ENCODE results near the gene DUSP9.

Gene DUSP9

DNA sequence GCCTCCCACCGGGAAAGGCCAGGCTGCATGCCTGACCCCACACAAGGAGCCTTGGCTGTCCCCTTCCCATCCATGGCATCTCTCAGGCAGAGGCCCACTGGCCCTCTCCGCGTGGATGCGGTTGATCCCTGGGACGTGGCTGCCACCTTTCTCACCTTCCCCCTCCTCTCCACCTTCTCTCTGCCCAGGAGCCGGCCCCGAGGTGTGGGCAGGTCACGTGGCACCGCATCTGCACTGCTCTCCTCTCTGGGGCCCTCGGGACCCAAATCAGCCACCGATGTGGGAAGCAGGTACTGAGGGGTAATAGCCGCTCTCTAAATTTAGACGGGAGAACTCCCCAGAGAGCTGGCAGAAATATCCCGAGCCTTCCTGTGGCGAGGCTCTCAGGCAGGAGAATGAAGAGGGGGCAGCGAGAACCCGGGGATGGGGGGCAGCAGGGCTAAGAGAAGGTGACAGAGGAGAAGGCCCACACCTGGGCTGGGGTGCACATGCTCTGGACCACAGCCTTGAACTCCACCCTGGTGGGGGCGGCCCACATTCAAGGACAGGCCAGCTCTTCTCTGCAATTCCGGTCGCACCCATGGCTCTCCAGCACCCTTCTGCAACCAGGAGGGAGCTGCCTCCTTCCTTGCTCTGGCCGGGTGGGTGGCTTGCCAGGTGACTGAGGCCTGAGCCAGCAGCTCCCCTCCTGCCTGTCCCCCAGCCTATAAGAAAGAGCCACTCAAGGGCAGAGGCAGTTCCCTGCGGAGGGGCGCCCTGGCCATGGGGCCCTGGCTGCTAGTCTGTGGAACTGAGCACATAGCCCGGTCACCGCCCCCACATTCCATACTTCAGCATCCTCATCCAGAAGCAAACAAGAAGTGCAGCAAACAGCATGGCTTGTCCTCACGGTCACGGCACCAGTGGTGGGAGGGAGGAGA, 9.6 kb upstream of the DUSP9 start:
- DNase-seq, result no peak

DNA sequence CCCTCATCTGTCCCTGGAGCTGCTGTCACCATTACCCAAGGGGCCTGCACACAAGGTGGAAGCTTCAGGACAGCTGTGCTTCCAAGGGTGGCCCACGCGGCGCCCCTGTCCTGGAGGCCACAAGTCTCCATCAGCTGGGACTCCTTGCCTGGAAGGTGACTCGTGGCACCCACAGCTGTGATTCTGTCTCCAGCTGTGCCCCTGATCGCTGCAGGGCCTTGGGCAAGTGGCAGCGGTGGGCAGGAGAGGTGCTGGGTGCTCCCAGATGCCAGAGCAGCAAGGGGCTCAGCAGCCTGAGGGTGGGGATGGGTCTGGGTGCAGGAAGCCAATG, 9.0 kb upstream of the DUSP9 start:
- no peak for DNase-seq

DNA sequence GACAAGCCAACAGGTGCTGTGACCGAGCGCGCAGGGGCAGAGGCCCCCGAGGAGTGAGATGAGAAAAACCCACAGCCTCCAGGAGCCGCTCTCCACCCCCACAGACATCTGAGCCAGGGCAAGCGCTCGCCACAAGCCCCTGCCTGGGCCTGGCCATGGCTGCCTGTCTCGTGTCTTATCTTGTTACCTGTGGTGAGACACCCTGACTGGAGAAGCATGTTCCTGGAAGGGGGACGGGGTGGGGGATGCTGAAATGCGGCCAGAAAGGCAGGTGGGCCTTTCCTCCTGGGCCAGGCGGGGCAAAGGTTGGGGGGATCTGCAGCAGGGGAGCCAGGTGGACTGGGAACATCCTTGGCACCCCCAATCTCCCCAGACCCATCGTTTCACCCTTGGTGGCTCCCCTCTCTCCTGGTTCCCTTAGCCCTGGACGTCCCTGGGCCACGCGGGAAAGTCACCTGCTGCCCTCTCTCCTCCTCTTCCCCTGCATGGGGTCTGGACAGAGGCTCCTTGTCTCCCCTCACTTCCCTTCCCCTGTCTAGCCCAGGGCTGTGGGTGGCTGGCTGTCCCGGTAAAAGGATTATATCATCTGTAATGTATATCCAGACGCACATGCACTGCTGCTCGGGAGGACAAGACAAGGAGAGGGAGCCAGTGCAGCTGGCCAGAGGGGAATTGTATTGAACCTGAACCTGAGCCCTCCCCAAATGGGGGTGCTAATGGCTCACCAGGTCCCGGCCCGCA, 8.4 kb upstream of the DUSP9 start:
- DNase-seq, result no peak

DNA sequence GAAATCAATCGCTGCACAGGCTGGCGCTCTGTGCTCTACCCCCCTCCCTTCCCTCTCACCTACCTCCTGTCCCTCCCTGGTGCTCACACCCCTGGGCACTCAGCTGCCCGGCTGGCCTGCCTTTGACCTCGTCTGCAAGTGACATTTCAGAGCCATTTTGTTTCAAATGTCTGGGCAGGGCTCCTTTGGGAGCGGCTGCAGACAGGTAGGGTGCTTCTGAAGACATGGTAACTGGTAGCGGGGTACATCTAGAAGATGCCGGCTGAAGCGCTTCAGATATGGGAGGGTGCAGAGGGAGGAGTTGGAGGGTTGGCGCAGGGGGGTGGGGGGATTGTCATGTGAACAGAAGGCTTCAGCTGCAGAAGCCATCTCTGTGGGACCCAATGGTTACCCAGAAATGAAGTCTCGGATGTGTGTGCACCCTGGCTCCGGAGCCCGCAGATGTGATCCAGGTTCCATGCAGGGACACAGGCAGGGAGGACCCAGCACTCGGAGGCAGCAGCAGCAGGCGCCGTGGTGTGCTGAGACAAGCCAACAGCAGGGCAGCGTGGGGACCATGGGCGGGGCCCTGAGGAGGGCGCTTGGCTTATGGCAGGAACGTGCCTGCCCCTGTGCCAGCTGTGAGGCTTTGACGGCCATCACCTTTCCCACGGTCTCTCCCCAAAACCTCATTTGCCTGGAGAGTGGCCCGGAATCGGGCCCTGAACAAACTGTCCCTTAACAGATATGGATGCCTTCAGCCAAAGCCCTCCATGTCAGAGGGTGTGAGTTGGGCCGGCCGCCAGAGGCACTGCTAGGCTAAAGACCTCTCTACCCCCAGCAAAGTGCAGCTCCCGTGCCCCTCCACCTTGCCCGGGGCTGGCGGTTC, 7.6 kb upstream of the DUSP9 start:
- no peak for DNase-seq

DNA sequence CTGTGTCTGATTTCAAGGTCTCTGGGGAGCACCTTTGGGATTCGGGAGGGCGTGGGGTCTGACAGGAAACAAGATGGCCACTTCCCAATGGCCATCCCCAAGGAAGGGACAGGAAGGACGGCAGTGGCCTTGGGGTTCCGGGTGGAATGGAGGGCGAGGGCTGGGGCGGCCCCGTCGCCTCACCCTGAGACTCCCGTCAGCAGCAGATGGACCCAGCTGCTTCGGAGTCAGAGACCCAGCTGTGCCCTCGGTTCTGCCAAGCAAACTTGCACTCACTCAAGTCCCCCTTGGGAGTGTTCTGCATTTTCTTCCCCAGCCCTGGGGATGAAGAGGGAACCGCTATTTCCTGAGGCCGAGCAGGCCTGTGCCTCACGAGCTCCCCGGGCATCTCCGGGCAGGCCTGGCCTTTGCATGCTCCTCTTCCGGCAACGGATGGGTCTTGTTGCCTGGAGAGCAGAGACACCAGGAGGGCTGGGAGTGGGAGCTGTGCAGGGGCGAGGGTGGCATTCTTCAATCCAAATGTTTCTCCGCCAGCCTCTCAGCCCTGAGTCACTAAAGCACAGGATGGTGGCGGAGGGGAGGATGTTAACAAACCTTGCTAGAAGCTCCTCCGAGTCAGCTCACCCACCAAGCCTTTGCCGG, 6.8 kb upstream of the DUSP9 start:
- DNase-seq, result no peak

DNA sequence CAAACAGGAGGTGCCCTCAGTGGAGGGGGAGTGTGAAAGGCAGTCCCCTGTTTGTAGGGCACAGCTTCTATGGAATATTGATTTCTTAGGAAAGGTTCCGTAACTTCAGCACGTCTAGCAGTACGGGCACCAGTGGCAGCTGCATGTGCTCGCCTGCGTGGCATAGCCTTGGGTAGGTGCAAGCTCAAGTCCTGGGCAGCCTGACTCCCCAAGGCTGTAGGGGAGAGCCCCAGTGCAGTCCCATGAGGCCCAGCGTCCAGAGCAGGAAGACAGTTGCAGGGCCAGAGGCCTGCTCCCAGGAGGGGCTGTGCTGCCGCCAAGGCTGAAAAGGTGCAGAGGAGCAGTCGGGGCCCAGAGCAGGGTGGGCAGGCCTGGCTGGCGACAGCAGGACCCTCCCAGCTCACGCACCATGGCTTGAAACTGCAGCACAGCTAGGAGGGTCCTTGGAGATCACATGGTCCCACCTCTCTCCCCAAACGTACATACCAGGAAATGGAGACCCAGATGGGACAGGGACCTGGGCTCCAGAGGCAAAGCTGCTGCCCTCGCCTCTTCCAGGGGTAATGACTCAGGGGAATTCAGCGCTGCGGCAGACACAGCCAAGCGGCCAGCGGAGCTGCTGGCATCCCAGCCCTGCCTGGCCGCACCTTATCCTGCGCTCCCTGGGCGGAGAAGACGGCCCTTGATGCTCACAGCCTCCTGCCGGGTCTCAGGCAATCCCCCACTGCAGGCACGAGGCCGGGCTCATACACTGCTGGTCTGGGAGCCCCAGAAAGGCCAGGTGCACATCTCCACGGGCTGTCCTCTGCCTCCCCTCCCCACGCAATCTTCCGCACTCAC, 6.0 kb upstream of the DUSP9 start:
- no peak for DNase-seq

DNA sequence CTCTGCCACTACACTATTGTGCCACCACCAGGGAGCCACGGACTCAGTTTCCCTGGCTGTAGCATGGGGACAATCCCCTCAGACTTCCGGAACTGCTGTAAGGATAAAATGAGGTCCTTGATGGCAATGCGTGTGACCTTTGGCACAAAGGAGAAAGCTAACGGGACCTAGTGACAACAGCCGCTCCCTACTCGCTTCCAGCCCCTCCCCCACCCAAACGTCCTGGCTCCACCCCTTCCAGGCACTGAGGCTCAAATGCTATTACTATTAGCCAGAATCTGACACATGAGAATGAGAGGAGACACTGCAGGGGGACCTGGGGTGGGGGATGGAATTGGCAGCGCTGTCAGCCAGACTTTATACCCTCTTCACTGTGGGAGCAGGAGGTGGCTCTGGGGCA, 5.4 kb upstream of the DUSP9 start:
- no peak for DNase-seq

DNA sequence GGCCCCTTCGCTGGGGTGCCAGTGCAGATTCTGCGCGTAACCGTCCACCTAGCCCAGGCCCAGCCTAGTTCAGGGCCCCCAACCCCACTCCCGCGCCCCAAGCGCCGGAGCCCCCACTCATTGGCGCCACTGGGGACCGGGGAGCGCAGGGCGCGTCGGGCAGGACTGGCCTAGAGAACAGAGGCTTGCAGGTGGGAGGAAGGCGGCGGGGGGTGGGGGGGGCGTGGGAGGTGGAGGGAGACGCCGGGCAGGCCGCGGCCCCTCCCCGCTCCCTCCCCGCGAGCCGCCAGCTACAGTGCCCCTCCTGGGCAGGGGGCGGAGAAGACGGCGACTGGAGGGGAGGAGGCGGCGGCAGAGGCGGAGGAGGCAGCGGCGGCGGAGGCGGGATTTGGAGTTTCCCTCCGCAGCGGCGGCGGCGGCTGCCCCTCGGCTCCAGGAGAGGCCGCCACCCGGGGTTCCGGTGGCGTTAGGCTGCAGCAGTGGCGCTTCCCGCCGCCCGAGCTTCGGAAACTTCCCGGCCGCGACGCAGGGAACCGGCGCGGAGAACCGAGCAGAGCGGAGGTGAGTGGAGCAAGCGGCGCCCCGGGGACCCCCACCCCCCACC, 4.8 kb upstream of the DUSP9 start:
- no peak for DNase-seq

DNA sequence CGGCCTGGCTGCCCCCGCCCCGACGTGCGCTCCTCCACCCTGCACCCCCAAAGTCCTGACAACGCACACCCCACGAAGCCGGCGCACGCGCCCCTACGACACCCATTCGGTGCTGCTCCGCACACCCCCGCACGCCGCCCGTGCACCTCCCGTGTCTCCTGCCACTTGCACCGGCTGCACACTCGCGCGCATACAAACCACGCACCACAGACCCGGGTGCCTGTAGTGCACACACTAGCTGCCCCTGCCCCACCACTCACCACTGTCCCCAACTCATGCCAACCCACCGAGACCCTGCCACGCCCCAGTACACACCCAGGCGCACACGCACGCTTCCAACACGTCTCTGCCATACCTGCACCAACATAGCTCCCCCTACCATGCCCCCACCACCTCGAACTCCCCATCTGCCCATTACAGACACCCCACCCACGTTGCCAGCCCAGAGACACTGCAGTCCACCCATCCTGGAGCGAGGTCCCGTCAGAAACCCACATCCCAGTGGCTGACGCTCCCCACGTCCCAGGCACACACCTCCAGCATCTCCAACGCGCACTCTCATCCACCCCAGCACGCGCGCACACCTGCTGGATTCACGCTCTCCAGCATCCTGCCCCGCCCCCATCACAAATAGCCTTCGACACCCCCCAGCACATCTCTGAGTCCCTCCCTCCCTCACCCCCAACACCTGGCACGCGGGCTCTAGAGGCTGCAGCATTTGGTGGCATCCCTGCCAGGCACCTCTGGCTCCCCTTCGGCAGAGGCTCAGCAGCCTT, 4.2 kb upstream of the DUSP9 start:
- DNase-seq, result no peak

DNA sequence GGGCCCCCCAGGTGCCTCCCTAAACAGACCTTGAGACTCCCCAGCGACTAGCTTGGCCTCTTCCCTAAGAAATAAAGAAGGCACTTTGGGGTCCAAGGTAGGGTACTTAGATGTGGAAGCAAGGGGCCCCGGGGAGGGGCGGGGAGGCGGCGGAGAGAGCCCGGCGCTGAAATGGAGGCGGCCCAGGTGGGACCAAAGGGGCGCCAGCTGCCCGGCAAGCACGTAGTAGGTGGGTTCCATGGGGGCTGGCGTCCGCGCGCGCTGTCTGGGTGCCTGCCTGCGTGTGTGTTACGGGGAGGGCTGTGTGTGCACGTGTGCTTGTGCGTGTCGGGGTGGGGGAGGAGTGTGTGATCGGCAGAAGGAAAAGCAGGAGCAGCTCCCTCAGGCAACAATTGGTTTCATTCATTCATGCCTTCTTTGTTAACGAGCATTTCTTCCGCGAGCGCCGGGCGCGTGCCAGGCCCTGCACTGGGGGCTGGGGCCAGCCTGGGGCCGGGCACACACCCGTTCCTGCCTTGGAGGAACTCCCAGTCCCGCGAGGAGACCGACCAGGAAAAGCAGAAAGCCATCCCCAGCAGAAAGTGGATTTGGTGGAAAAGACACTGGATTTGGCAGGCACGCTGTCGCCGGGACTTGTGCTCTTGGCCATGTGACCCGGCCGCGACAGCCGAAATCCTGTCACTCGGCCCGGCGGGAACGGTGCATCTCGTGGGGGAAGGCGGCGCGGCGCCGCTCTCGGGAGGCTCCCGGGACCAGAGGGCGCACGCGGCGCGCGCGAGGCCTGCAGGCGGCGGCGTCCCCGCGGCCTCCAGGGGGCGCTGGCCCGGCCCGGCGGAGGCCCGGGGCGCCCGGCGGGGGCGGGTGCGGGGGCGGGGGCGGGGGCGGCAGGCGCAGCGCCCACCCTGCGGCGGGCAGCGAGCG, 3.3 kb upstream of the DUSP9 start:
- no peak for DNase-seq

DNA sequence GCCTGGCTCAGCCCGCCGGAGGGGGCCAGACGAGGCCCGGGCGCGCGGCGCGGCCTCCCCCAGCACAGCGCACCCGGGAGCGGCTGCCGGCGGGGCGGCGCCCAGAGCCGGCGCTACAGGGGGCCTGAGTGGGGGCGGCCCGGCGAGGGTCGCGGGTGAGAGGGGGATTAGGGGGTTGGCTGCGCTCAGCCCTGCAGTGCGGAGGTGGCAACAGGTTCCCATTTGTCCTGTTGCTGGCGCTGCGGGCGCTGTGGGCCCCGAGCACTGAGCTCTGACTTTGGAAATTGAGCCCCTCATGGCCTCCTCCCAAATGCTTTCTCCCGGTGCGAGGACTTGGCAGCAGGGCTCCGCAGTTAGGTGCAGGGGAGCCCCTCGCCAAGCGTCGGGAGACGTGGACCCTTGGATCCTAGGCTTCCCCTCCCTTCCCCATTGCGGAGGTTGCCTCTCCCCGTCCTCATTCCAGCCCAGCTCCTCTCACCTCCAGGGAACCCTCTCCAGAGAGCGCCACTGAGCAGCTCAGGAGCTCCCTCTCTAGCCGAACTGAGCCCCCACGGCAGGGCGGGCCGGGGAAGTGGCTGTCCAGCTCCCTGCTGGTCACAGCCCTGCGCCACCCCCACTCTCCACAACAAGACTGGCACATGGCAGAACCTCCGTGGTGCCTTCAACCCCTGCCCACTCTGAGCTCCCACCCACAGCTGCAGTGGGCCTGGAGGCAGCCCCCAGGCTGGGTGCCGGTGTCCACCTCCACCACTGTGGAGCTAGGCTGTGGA, 2.5 kb upstream of the DUSP9 start:
- no peak for DNase-seq

DNA sequence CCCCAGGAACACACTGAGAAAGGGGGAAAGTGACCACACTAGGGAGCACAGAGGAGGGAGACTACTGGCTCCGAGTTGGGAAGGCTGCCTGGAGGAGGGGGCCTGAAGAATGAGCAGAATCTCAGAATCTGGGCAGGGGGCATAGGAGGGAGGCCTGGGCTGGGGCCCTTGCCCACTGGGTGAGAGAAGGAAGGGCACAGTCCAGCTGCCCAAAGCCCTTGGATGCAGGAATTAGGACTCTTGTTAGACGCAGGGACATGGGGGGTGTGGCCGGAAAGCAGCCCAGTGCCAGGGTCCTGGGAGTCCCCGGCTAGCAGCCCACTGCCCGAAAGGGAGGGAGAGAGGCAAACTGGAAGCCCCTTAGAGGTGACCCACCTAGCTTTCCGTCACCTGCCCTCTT, 1.9 kb upstream of the DUSP9 start:
- no peak for DNase-seq

DNA sequence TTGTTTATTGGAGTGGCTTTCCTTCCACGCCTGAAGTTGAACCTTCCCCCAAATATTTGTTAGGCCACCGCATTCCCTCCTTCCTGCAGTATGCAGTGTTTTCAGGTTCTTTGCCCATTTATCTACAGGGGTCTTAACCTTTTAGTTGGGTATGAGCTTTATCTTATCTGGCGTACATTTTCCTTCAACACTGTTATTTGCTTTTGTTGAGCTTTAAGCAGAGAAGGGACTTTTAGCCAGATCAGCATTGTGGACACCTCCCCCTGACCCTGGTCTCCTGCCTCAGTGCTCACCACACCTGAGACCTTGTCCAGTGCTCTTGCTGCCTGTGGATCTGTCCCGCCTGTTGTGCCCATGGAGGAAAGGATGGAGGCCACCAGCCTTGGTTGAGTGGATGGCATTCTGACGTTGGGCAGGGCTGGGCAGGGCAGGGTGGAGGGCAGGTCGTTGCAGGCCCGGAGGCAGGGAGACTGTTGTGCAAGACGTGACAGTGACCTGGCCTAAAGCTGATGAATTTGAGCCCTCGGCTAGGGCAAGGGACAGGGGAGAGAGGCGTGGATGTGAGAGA, 998 bp upstream of the DUSP9 start:
- no peak for DNase-seq

DNA sequence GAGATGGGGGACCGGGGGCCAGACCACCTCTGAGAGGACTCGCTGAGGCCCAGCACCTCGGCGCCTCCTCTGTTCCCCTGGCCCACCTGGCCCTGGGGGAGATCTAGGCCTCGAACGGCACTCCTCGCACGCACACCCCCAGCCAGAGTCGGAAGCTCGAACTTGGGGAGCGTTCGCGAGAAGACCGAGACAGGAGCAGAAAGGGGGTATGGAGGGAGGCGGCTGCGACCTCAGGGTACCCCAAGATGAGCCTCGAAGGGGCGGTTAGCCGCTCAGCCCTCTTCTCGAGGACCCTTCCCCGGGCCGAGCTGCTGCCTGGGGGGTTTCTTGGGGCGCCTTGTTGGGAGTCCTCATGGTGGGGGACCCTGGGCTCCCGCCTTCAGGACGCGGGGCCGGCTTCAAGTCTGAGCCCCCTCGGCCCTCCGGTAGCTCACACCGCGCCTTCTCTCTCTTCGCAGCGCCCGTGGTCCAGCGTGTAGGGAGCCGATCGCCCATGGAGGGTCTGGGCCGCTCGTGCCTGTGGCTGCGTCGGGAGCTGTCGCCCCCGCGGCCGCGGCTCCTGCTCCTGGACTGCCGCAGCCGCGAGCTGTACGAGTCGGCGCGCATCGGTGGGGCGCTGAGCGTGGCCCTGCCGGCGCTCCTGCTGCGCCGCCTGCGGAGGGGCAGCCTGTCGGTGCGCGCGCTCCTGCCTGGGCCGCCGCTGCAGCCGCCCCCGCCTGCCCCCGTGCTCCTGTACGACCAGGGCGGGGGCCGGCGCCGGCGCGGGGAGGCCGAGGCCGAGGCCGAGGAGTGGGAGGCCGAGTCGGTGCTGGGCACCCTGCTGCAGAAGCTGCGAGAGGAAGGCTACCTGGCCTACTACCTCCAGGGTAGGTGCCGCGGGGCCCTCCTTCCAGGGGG, 706 bp downstream of the DUSP9 start:
- no peak for DNase-seq

DNA sequence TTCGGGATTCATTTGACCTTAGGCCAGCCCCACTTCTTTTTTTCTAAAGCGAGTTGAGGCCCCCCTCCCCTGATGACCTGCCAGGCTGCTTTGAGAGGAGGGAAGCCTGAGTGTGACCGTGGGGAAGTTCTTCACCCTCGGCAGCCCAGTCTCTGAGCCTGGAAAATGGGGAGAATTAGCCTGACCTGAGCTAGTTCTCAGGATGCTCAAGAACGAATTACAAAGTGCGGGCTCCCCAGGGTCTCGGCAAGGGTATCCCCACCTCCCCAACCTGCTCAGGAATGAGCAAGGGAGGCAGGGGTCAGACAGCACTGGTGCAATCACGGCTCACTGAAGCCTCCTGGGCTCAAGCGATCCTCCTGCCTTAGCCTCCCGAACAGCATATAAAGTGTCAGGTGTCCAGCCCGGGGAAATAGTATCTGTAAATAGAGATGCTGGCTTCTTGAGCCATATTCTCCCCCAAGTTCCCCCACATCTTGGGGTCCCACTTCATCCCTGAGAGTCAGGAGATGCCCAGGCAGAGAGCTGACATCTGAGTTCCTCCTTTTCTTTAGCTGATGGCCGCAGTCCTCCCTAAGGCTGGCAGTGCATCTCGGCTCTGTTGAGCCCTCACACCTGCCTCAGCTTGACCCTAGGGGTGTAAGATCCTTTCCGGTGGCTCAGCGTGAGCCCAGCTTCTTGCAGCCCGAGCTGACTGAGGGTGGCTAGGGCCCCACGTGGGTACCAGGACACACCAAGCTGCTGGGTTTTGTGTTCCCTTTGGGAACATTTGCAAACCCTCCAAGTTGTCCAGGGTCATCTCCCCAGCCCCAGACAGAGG, 1.6 kb downstream of the DUSP9 start:
- no peak for DNase-seq

DNA sequence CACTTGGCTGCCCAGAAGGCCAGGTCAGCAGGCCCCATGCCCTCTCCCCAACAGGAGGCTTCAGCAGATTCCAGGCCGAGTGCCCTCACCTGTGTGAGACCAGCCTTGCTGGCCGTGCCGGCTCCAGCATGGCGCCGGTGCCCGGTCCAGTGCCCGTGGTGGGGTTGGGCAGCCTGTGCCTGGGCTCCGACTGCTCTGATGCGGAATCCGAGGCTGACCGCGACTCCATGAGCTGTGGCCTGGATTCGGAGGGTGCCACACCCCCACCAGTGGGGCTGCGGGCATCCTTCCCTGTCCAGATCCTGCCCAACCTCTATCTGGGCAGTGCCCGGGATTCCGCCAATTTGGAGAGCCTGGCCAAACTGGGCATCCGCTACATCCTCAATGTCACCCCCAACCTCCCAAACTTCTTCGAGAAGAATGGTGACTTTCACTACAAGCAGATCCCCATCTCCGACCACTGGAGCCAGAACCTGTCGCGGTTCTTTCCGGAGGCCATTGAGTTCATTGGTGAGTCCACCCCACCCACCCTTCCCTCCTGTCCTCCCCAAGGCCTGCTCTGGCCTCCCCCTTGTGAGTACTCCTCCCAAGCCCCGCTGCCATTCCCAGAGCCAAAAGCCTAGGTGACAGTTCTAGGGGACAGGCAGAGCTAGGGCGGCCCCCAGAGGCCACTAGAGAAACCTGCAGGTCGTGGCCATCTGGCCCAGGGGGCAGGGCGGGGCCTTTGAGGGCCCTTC, 2.3 kb downstream of the DUSP9 start:
- DNase-seq, result peak; percentile 40
